ENCODE results near the gene ZBTB8OS.

- TF ChIP-seq CTCF (IDR thresholded peaks at IDR 0.05 in 4 of 5, conservative IDR thresholded peaks at IDR 0.05 in 1 of 5), result no peak
- no peak for TF ChIP-seq POLR2A (IDR thresholded peaks at IDR 0.05)
Measured at GRCh38 chr1:32632829-32633228, 17.5 kb downstream of the ZBTB8OS start.
